BJ (cell line): ENCODE measurements around the gene XXYLT1. TPM values are rescaled to one million over a fixed set of nuclear protein-coding genes. Genes with fewer than 3 reads are reported as not detected.

Source experiments
- CTCF ChIA-PET: fragments of 350-600 bp; formaldehyde crosslinking; extraction: SDS; loops from one replicate; lab custom pipeline; 2021; ENCODE audit warnings: antibody characterized with exemption, inconsistent platforms; lab: Yijun Ruan, JAX
- POLR2A ChIA-PET: fragments of 300-600 bp; sonication (Branson Sonifier 250); formaldehyde crosslinking; extraction: SDS; loops from one replicate; lab custom pipeline; 2021; ENCODE audit warnings: antibody characterized with exemption; lab: Charles Lee
- DNase-seq: peaks from one replicate; pipeline ENCODE4 v3.0.0-alpha.2; 2011; ENCODE audit warnings: low read depth
- H3K27me3 ChIP-seq: 2 replicates; pipeline ENCODE4 v1.6.0; 2011; ENCODE audit warnings: low read length; ENCODE audit not compliant: control insufficient read depth, insufficient read depth
- H3K36me3 ChIP-seq: 2 replicates; pipeline ENCODE4 v1.5.1; 2011; ENCODE audit warnings: low read length; ENCODE audit not compliant: control insufficient read depth, insufficient read depth
- H3K4me3 ChIP-seq: 2 replicates; pipeline ENCODE4 v1.5.1; 2011; ENCODE audit warnings: low read depth, mild to moderate bottlenecking, control low read depth, low read length
- polyA plus RNA-seq: library from polyadenylated mRNA; depleted of rRNA; stranded (reverse); fragments of >200 nt; gene quantifications from 2 replicates; pipeline ENCODE4 v1.2.3, GENCODE V29; 2011
- TF ChIP-seq, protein P1 (sequence below): IDR thresholded peaks from 2 replicates; pipeline ENCODE4 v1.5.1; 2011; ENCODE audit warnings: low read depth, mild to moderate bottlenecking, control low read depth, inconsistent platforms, low read length, moderate library complexity; ENCODE audit not compliant: insufficient read depth

XXYLT1 gene
- polyA plus RNA-seq, 1 experiment, result 33.5 TPM

DNA sequence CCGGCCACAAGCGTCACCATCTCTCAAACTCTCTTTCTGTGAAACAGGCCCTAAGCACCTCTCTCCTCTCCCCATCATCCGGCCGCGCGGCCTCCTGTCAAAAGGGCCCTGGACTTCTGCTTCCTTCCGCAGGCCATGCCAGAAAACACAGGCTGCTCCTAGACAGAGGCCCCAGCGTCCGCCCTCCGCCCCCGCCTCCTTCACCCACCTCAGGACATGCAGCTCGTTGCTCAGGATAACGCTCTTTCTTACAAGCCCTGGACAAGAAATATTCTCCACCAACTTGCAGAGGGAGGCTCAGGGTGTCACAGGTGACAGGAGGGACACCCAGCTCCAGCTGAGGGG, 212.0 kb downstream of the XXYLT1 start:
- H3K27me3 ChIP-seq, result 0 out of 2 replicates have a peak, but pooled peaks cover 4% of the 10 kb centered on the region
- TF ChIP-seq, protein P1, sequence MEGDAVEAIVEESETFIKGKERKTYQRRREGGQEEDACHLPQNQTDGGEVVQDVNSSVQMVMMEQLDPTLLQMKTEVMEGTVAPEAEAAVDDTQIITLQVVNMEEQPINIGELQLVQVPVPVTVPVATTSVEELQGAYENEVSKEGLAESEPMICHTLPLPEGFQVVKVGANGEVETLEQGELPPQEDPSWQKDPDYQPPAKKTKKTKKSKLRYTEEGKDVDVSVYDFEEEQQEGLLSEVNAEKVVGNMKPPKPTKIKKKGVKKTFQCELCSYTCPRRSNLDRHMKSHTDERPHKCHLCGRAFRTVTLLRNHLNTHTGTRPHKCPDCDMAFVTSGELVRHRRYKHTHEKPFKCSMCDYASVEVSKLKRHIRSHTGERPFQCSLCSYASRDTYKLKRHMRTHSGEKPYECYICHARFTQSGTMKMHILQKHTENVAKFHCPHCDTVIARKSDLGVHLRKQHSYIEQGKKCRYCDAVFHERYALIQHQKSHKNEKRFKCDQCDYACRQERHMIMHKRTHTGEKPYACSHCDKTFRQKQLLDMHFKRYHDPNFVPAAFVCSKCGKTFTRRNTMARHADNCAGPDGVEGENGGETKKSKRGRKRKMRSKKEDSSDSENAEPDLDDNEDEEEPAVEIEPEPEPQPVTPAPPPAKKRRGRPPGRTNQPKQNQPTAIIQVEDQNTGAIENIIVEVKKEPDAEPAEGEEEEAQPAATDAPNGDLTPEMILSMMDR, result no peak
- ChIA-PET POLR2A (no interaction called here), CTCF (no interaction called here)
- no peak for DNase-seq
- no peak overlapping the region for H3K4me3 ChIP-seq
- H3K36me3 ChIP-seq, result no peaks in the 10 kb centered on the region

DNA sequence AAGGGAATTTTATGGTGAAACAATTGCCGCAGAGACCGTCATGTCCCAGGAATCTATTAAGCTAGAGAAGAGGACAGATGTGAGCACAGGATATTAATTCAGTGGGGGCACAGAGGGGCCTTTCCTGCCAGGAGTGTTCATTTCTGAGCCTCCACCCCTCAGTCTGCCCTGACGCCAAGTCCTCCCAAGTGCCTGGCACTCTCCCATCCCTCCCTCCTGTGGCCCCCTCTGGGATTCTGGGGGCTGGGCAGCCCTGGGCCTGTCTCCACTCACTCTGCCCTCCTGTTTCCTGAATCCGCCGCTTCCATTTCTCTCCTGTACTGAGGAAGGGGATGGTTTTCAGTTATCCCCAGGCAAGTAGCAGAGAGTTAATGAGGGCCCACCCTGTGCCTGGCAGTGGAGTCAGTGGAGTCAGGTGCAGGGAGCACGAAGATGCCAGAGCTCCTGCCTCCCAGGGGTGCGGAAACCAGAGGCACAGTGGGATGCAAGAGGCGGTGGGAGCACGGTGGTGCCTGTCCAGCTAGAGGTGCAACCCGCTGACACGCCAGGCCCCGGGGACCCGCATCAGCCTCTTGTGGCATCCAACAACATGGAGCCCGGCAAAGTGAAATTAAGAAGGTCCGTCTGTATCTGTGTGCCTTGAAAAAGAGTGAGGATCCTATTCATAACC, 212.5 kb downstream of the XXYLT1 start:
- ChIA-PET POLR2A (no interaction called here), CTCF (no interaction called here)
- 0 out of 2 replicates have a peak, but pooled peaks cover 4% of the 10 kb centered on the region for H3K27me3 ChIP-seq
- DNase-seq, result no peak
- TF ChIP-seq, protein P1, result no peak
- H3K36me3 ChIP-seq, result no peaks in the 10 kb centered on the region
- H3K4me3 ChIP-seq, result no peak overlapping the region

DNA sequence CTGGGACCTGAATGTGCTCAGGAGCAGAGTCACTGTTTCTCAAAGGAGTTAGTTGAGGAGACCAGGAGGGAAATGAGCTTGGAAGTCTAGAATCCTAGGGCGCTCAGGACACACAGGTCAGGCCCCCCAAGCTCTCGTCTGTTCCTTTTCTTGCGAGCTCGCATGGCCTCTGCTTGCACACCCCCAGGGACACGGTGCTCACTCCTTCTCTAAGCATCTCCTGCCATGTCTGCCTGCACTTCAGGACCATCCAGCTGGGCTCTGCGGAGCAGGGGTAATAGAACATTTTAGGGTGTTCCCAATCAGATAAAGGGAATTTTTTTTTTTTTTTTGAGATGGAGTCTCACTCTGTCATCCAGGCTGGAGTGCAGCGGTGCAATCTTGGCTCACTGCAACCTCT, 213.2 kb downstream of the XXYLT1 start:
- ChIA-PET CTCF (no interaction called here), POLR2A (no interaction called here)
- TF ChIP-seq, protein P1, result no peak
- DNase-seq, result no peak
- Histone ChIP-seq H3K36me3 (no peaks in the 10 kb centered on the region), H3K4me3 (no peak overlapping the region), H3K27me3 (0 out of 2 replicates have a peak, but pooled peaks cover 4% of the 10 kb centered on the region)

DNA sequence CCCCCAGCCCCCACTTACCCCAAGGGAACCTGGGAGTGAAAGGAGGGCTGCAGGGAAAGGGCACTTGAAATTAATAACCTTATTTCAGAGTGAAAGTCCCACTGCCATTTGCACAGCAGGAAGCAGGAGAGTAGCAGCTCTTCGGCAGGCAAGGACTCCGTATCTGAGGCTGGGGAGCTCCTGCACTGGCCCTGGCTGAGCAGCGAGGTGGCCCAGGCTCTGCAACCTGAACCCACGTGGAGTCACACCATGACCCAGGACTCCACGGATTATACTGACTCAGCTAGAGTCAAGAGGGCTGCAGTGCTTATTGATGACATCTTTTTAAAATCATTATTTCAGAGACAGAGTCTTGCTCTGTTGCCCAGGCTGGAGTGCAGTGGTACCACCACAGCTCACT, 214.5 kb downstream of the XXYLT1 start:
- TF ChIP-seq, protein P1, result no peak
- POLR2A ChIA-PET, result no interaction called here
- H3K36me3 ChIP-seq, result no peaks in the 10 kb centered on the region
- CTCF ChIA-PET, result interaction anchor here (0.9 to 1.3 kb wide), 2 partner anchors 11 to 385 kb away, joined by 3 to 4 read pairs; partner anchors contain the start of gene LSG1
- H3K27me3 ChIP-seq, result peaks cover 6% of the 10 kb centered on the region; the same call in 1 of the 2 replicates
- no peak overlapping the region for H3K4me3 ChIP-seq
- DNase-seq, result no peak

DNA sequence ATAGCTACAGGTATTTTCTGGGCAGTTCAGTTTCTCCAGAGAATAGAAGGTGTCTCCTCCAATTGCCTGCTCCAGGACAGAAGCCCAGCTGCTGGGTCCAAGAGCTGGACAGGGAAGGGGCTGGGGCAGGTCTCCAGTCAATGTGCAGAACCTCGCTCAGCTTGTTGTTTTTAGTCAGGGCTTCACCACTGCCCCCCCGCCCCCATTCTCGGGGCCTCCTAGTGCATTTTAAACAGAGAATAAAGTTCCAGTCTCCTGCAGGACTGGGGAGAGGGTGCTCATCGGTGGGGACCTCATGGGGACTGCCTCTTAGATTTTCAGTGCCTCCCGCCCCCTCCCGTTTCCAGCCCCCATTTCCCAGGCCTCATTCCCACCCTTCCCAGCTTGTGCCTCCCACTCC, 216.6 kb downstream of the XXYLT1 start:
- no peaks in the 10 kb centered on the region for H3K36me3 ChIP-seq
- CTCF ChIA-PET, result interaction anchor here (0.5 kb wide), 1 partner anchor 26 kb away, joined by 3 read pairs; no protein-coding TSS in a partner anchor
- POLR2A ChIA-PET, result no interaction called here
- no peak for DNase-seq
- TF ChIP-seq, protein P1, result no peak
- no peak overlapping the region for H3K4me3 ChIP-seq
- peaks cover 8% of the 10 kb centered on the region for H3K27me3 ChIP-seq
